Activated CD8-positive, alpha-beta T cell treated with anti-CD3 and anti-CD28 coated beads for 36 hours (primary cell): Measurements from ENCODE around the gene ANO7. TPM values are rescaled to one million over a fixed set of nuclear protein-coding genes. Genes with fewer than 3 reads are reported as not detected.

Experiments used
- ATAC-seq: fragments of 200-7000 bp; cut with Tn5 transposase; one replicate; pipeline ENCODE4 v1.10.0; 2021; ENCODE audit warnings: mild to moderate bottlenecking, moderate library complexity
- CTCF ChIA-PET: fragments of 350-600 bp; sonication (Branson Sonifier 250); formaldehyde crosslinking; loops from one replicate; lab custom pipeline; 2021; ENCODE audit warnings: antibody characterized with exemption; lab: Charles Lee
- POLR2A ChIA-PET: fragments of 350-600 bp; sonication (Branson Sonifier 250); formaldehyde crosslinking; loops from one replicate; lab custom pipeline; 2021; ENCODE audit warnings: antibody characterized with exemption; lab: Charles Lee
- DNase-seq: peaks from one replicate; pipeline ENCODE4 v3.0.0-alpha.2; 2020
- H3K27ac Mint-ChIP-seq: one replicate; pipeline ENCODE4 v1.8.0; 2021; ENCODE audit warnings: mild to moderate bottlenecking, mixed read lengths
- H3K27me3 Mint-ChIP-seq: one replicate; pipeline ENCODE4 v1.8.0; 2021; ENCODE audit warnings: mixed read lengths
- H3K36me3 Mint-ChIP-seq: one replicate; pipeline ENCODE4 v1.8.0; 2021; ENCODE audit warnings: low read depth, mixed read lengths
- H3K4me1 Mint-ChIP-seq: one replicate; pipeline ENCODE4 v1.8.0; 2021; ENCODE audit warnings: low read depth, mixed read lengths
- H3K4me3 Mint-ChIP-seq: one replicate; pipeline ENCODE4 v1.8.0; 2021; ENCODE audit warnings: mild to moderate bottlenecking, moderate library complexity, mixed read lengths
- H3K9me3 Mint-ChIP-seq: one replicate; pipeline ENCODE4 v1.8.0; 2021; ENCODE audit warnings: mixed read lengths
- intact Hi-C: fragments of 100-400 bp; cut with micrococcal nuclease; formaldehyde crosslinking; loops from one replicate; pipeline ENCODE4 v1.10.0; 2022
- total RNA-seq, 2 experiments: library from RNA; stranded (reverse); gene quantifications; one replicate each; pipeline ENCODE4 v1.2.3, GENCODE V29; 2021
- TF ChIP-seq, protein P1 (sequence below): fragments of 200-600 bp; IDR thresholded peaks from one replicate; pipeline ENCODE4 v1.8.0; 2022; ENCODE audit warnings: antibody characterized with exemption, mild to moderate bottlenecking

ANO7 gene
- total RNA-seq, 2 experiments from 2014 or later = 5.1 to 5.4 TPM

DNA sequence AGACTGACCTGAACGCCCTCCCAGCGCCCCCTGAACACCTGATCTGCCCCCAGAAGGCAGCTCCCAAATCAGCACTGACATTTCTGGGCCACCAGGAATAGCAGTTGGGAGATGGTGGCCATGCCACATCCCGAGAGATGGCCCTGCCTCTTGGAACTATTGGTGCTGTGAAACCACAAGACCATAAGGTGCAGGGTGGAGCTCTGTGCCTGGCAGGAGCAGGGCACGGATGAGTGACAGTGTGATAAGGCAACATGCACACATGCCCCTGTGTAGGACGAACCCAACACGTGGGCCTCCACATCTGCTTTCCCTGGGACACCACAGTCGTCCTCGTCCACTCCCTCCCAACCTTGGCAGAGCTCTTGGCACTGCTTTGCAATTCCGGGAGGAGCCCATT, 26.9 kb downstream of the ANO7 start:
- POLR2A ChIA-PET = no interaction called here
- Mint-ChIP-seq H3K36me3 (peaks cover 5% of the 10 kb centered on the region), H3K9me3 (no peaks in the 10 kb centered on the region), H3K27ac (no peak overlapping the region), H3K4me3 (no peak overlapping the region), H3K4me1 (peaks cover 10% of the 10 kb centered on the region), H3K27me3 (peaks cover 3% of the 10 kb centered on the region)
- CTCF ChIA-PET = no interaction called here
- intact Hi-C loops = no loop called here
- ATAC-seq (no peak), DNase-seq (no peak)
- TF ChIP-seq, protein P1, sequence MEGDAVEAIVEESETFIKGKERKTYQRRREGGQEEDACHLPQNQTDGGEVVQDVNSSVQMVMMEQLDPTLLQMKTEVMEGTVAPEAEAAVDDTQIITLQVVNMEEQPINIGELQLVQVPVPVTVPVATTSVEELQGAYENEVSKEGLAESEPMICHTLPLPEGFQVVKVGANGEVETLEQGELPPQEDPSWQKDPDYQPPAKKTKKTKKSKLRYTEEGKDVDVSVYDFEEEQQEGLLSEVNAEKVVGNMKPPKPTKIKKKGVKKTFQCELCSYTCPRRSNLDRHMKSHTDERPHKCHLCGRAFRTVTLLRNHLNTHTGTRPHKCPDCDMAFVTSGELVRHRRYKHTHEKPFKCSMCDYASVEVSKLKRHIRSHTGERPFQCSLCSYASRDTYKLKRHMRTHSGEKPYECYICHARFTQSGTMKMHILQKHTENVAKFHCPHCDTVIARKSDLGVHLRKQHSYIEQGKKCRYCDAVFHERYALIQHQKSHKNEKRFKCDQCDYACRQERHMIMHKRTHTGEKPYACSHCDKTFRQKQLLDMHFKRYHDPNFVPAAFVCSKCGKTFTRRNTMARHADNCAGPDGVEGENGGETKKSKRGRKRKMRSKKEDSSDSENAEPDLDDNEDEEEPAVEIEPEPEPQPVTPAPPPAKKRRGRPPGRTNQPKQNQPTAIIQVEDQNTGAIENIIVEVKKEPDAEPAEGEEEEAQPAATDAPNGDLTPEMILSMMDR = no peak

DNA sequence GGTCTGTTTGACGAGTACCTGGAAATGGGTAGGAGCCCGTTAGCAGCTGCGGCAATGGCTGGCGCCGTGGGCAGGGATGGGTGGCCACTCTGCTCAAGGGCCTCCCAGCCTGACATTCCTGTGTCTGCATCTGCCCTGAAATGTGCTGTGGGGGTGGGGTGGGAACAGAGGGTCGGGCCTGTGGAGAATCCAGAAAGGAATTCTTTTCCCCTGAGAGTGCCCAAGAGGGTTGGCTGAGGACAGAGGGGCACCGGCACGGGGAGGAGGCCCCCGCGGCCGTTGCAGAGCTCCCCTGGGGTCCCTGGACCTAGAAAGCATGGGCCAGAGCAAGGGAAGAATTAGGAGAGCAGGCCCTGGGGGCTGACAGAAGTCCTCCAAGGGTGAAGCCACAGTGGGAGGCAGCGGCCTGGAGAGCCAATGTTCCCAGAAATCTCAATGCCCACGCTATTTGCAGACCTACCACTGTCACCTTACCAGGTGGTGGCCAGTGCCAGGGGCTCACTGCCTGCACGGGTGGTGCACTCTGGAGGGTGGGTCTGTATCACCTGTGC, 27.8 kb downstream of the ANO7 start:
- Mint-ChIP-seq H3K36me3 (peaks cover 5% of the 10 kb centered on the region), H3K4me1 (peaks cover 10% of the 10 kb centered on the region), H3K9me3 (no peaks in the 10 kb centered on the region), H3K4me3 (peak overlapping the region; percentile 32), H3K27me3 (peaks cover 3% of the 10 kb centered on the region), H3K27ac (no peak overlapping the region)
- ChIA-PET CTCF (interaction anchor here (0.7 kb wide), 1 partner anchor 9 kb away, joined by 3 read pairs; no protein-coding TSS in a partner anchor), POLR2A (no interaction called here)
- no peak for ATAC-seq
- intact Hi-C loops = no loop called here
- TF ChIP-seq, protein P1 = no peak
- no peak for DNase-seq

GRCh38 chr2:241217320-241218031, 29.0 kb downstream of the ANO7 start:
- peaks cover 5% of the 10 kb centered on the region for H3K36me3 Mint-ChIP-seq
- intact Hi-C loops = no loop called here
- peak overlapping the region; percentile 52 for H3K27ac Mint-ChIP-seq
- H3K27me3 Mint-ChIP-seq = peaks cover 3% of the 10 kb centered on the region
- peak overlapping the region; percentile 68 for H3K4me3 Mint-ChIP-seq
- ChIA-PET CTCF (interaction anchor here (0.7 kb wide), 1 partner anchor 10 kb away, joined by 3 read pairs; no protein-coding TSS in a partner anchor), POLR2A (no interaction called here)
- TF ChIP-seq, protein P1 = no peak
- H3K9me3 Mint-ChIP-seq = no peaks in the 10 kb centered on the region
- peak; percentile 51 for DNase-seq
- H3K4me1 Mint-ChIP-seq = peaks cover 10% of the 10 kb centered on the region
- ATAC-seq = peak; percentile 42

GRCh38 chr2:241218131-241219029, 29.9 kb downstream of the ANO7 start:
- ATAC-seq = peak; percentile 64
- peak overlapping the region; percentile 80 for H3K27ac Mint-ChIP-seq
- H3K9me3 Mint-ChIP-seq = no peaks in the 10 kb centered on the region
- H3K36me3 Mint-ChIP-seq = peaks cover 5% of the 10 kb centered on the region
- peaks cover 12% of the 10 kb centered on the region for H3K4me1 Mint-ChIP-seq
- intact Hi-C loops = no loop called here
- ChIA-PET CTCF (interaction anchor here (1.3 kb wide), 1 partner anchor 367 kb away, joined by 4 read pairs; no protein-coding TSS in a partner anchor), POLR2A (interaction anchor here (0.6 to 1.1 kb wide), 5 partner anchors 10 to 150 kb away, joined by 3 to 4 read pairs (median 3); partner anchors contain the start of genes HDLBP and SEPTIN2)
- peaks cover 3% of the 10 kb centered on the region for H3K27me3 Mint-ChIP-seq
- H3K4me3 Mint-ChIP-seq = peak overlapping the region; percentile 90
- DNase-seq = peak; percentile 61
- TF ChIP-seq, protein P1 = no peak
